ENCODE results near the gene FASLG. TPM values are rescaled to one million over a fixed set of nuclear protein-coding genes. Genes with fewer than 3 reads are reported as not detected.

The FASLG gene
- total RNA-seq, 1 experiment from 2014 or later, result not detected

GRCh38 chr1:172640111-172640510 lies 18.8 kb upstream of the FASLG start:
- no peaks in the 10 kb centered on the region for H3K27me3 ChIP-seq (ENCODE audit: control insufficient read depth, insufficient read depth, low read length)
- H3K4me3 ChIP-seq (ENCODE audit: low read depth in 2 of 2, low read length in 2 of 2), result no peak overlapping the region
- no peaks in the 10 kb centered on the region for H3K4me1 ChIP-seq (ENCODE audit: control insufficient read depth, insufficient read depth, low read length)
- ChIA-PET POLR2A (no interaction called here), CTCF (no interaction called here)
- no peak for DNase-seq (ENCODE audit: low read depth, low spot score)
- H3K36me3 ChIP-seq (ENCODE audit: control insufficient read depth, insufficient read depth, low read length), result no peaks in the 10 kb centered on the region
- no peaks in the 10 kb centered on the region for H3K9me3 ChIP-seq (ENCODE audit: control insufficient read depth, insufficient read depth, low read depth, low read length)
- H3K27ac ChIP-seq (ENCODE audit: low read length), result no peak overlapping the region
- no TSS peak for BruUV-seq (replicated peaks)
- intact Hi-C loops (cut with micrococcal nuclease; ENCODE audit: unreplicated experiment) (no loop called here), in situ Hi-C loops (cut with HindIII; ENCODE audit: low pct_unique_long_range_greater_than_20kb, low sequenced_read_pairs) (no loop called here)
- ATAC-seq, result no peak
- TF ChIP-seq CTCF (IDR thresholded peaks at IDR 0.05) (no peak), POLR2AphosphoS5 (IDR thresholded peaks at IDR 0.05; ENCODE audit: low read depth, low read length) (no peak), SIN3A (IDR thresholded peaks at IDR 0.05; ENCODE audit: borderline replicate concordance, insufficient read depth, low read depth, low read length) (no peak), TCF7L2 (IDR thresholded peaks at IDR 0.05; ENCODE audit: low read depth, low read length) (no peak)
- TF ChIP-seq, protein P1, sequence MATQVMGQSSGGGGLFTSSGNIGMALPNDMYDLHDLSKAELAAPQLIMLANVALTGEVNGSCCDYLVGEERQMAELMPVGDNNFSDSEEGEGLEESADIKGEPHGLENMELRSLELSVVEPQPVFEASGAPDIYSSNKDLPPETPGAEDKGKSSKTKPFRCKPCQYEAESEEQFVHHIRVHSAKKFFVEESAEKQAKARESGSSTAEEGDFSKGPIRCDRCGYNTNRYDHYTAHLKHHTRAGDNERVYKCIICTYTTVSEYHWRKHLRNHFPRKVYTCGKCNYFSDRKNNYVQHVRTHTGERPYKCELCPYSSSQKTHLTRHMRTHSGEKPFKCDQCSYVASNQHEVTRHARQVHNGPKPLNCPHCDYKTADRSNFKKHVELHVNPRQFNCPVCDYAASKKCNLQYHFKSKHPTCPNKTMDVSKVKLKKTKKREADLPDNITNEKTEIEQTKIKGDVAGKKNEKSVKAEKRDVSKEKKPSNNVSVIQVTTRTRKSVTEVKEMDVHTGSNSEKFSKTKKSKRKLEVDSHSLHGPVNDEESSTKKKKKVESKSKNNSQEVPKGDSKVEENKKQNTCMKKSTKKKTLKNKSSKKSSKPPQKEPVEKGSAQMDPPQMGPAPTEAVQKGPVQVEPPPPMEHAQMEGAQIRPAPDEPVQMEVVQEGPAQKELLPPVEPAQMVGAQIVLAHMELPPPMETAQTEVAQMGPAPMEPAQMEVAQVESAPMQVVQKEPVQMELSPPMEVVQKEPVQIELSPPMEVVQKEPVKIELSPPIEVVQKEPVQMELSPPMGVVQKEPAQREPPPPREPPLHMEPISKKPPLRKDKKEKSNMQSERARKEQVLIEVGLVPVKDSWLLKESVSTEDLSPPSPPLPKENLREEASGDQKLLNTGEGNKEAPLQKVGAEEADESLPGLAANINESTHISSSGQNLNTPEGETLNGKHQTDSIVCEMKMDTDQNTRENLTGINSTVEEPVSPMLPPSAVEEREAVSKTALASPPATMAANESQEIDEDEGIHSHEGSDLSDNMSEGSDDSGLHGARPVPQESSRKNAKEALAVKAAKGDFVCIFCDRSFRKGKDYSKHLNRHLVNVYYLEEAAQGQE (IDR thresholded peaks at IDR 0.05; ENCODE audit: insufficient read depth in 1 of 2, low read depth in 2 of 2, low read length in 1 of 2), result no peak

GRCh38 chr1:172641492-172641891 lies 17.4 kb upstream of the FASLG start:
- DNase-seq (ENCODE audit: low read depth, low spot score) (no peak), ATAC-seq (no peak)
- ChIA-PET CTCF (no interaction called here), POLR2A (no interaction called here)
- Histone ChIP-seq H3K4me1 (ENCODE audit: control insufficient read depth, insufficient read depth, low read length) (no peaks in the 10 kb centered on the region), H3K27me3 (ENCODE audit: control insufficient read depth, insufficient read depth, low read length) (no peaks in the 10 kb centered on the region), H3K4me3 (ENCODE audit: low read depth in 2 of 2, low read length in 2 of 2) (no peak overlapping the region), H3K27ac (ENCODE audit: low read length) (no peak overlapping the region), H3K36me3 (ENCODE audit: control insufficient read depth, insufficient read depth, low read length) (no peaks in the 10 kb centered on the region), H3K9me3 (ENCODE audit: control insufficient read depth, insufficient read depth, low read depth, low read length) (no peaks in the 10 kb centered on the region)
- intact Hi-C loops (cut with micrococcal nuclease; ENCODE audit: unreplicated experiment) (no loop called here), in situ Hi-C loops (cut with HindIII; ENCODE audit: low pct_unique_long_range_greater_than_20kb, low sequenced_read_pairs) (no loop called here)
- no TSS peak for BruUV-seq (replicated peaks)
- no peak for TF ChIP-seq TCF7L2 (IDR thresholded peaks at IDR 0.05; ENCODE audit: low read depth, low read length)
- no peak for TF ChIP-seq SIN3A (IDR thresholded peaks at IDR 0.05; ENCODE audit: borderline replicate concordance, insufficient read depth, low read depth, low read length)
- TF ChIP-seq, protein P1 (IDR thresholded peaks at IDR 0.05; ENCODE audit: insufficient read depth in 1 of 2, low read depth in 2 of 2, low read length in 1 of 2), result no peak
- no peak for TF ChIP-seq CTCF (IDR thresholded peaks at IDR 0.05)
- TF ChIP-seq POLR2AphosphoS5 (IDR thresholded peaks at IDR 0.05; ENCODE audit: low read depth, low read length), result no peak
